Measurements from ENCODE around the gene PTPN12.

DNA sequence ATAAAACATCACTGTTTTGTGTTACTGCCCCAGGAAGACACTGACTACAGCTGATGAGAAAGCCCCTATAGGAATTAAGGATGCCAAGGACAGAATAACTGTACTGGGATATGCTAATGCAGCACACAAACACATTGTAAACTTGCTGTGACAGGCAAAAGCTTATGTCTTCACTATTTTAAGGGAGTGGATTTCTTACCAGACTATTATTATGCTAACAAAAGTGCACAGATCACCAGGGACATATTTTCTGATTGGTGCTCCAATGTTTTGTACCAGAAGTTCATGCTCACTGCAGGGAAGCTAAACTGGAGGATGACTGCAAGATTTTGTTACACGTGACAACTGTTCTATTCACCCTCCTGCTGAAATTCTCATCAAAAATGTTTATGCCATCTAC lies 48.1 kb upstream of the PTPN12 start:
- TF ChIP-seq POLR2A (IDR thresholded peaks at IDR 0.05), result no peak
- TF ChIP-seq, protein P1, sequence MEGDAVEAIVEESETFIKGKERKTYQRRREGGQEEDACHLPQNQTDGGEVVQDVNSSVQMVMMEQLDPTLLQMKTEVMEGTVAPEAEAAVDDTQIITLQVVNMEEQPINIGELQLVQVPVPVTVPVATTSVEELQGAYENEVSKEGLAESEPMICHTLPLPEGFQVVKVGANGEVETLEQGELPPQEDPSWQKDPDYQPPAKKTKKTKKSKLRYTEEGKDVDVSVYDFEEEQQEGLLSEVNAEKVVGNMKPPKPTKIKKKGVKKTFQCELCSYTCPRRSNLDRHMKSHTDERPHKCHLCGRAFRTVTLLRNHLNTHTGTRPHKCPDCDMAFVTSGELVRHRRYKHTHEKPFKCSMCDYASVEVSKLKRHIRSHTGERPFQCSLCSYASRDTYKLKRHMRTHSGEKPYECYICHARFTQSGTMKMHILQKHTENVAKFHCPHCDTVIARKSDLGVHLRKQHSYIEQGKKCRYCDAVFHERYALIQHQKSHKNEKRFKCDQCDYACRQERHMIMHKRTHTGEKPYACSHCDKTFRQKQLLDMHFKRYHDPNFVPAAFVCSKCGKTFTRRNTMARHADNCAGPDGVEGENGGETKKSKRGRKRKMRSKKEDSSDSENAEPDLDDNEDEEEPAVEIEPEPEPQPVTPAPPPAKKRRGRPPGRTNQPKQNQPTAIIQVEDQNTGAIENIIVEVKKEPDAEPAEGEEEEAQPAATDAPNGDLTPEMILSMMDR (IDR thresholded peaks at IDR 0.05), result no peak
- no peak for TF ChIP-seq POLR2AphosphoS5 (IDR thresholded peaks at IDR 0.05)

All from breast epithelium (tissue), 3 donors.